ENCODE results near the gene SEPTIN8. TPM values are rescaled to one million over a fixed set of nuclear protein-coding genes. Genes with fewer than 3 reads are reported as not detected.
A peak's percentile ranks its signal among the peaks of the same experiment; 100 is the strongest.

The SEPTIN8 gene
- total RNA-seq, 1 donor from 2014 or later: 28.1 TPM

- DNase-seq (ENCODE audit: low spot score in 2 of 2) (no peak), FAIRE-seq (no peak)
These were observed 8.8 kb upstream of the SEPTIN8 start for GRCh38 chr5:132785864-132786263.

GRCh38 chr5:132785365-132785764 lies 8.3 kb upstream of the SEPTIN8 start:
- no peak for FAIRE-seq
- DNase-seq (ENCODE audit: low spot score in 2 of 2): no peak

GRCh38 chr5:132782101-132782500 lies 5.1 kb upstream of the SEPTIN8 start:
- FAIRE-seq: no peak
- DNase-seq (ENCODE audit: low spot score in 2 of 2): no peak

- DNase-seq (ENCODE audit: low spot score in 2 of 2) (no peak), FAIRE-seq (no peak)
These were observed 4.0 kb upstream of the SEPTIN8 start for GRCh38 chr5:132781029-132781428.

- DNase-seq (ENCODE audit: low spot score in 2 of 2) (no peak), FAIRE-seq (no peak)
These were observed 3.5 kb upstream of the SEPTIN8 start for GRCh38 chr5:132780577-132780976.

- FAIRE-seq (peak; percentile 59), DNase-seq (ENCODE audit: low spot score in 2 of 2) (no peak)
These were observed 2.9 kb upstream of the SEPTIN8 start for GRCh38 chr5:132779961-132780360.

- FAIRE-seq (no peak), DNase-seq (ENCODE audit: low spot score in 2 of 2) (no peak)
These were observed 1.8 kb upstream of the SEPTIN8 start for GRCh38 chr5:132778856-132779255.

GRCh38 chr5:132778129-132778528 lies 1.1 kb upstream of the SEPTIN8 start:
- DNase-seq (ENCODE audit: low spot score in 2 of 2): no peak
- no peak for FAIRE-seq

- FAIRE-seq (no peak), DNase-seq (ENCODE audit: low spot score in 2 of 2) (no peak)
These were observed 166 bp downstream of the SEPTIN8 start for GRCh38 chr5:132776938-132777208.

- peak in 1 of 2 donors; percentile 69 for DNase-seq (ENCODE audit: low spot score in 2 of 2)
- FAIRE-seq: no peak
These were observed 705 bp downstream of the SEPTIN8 start for GRCh38 chr5:132776131-132776937.

- no peak for FAIRE-seq
- DNase-seq (ENCODE audit: low spot score in 2 of 2): no peak
These were observed 1.5 kb downstream of the SEPTIN8 start for GRCh38 chr5:132775476-132775961.

- no peak for FAIRE-seq
- no peak for DNase-seq (ENCODE audit: low spot score in 2 of 2)
These were observed 2.1 kb downstream of the SEPTIN8 start for GRCh38 chr5:132774896-132775295.

GRCh38 chr5:132774406-132774805 lies 2.6 kb downstream of the SEPTIN8 start:
- DNase-seq (ENCODE audit: low spot score in 2 of 2) (no peak), FAIRE-seq (no peak)

GRCh38 chr5:132773601-132774355 lies 3.3 kb downstream of the SEPTIN8 start:
- DNase-seq (ENCODE audit: low spot score in 2 of 2): no peak
- FAIRE-seq: no peak

GRCh38 chr5:132773114-132773513 lies 3.9 kb downstream of the SEPTIN8 start:
- DNase-seq (ENCODE audit: low spot score in 2 of 2) (no peak), FAIRE-seq (no peak)

- FAIRE-seq (no peak), DNase-seq (ENCODE audit: low spot score in 2 of 2) (no peak)
These were observed 4.6 kb downstream of the SEPTIN8 start for GRCh38 chr5:132772291-132773070.

GRCh38 chr5:132771503-132771998 lies 5.5 kb downstream of the SEPTIN8 start:
- DNase-seq (ENCODE audit: low spot score in 2 of 2): no peak
- FAIRE-seq: no peak

- no peak for DNase-seq (ENCODE audit: low spot score in 2 of 2)
- no peak for FAIRE-seq
These were observed 6.4 kb downstream of the SEPTIN8 start for GRCh38 chr5:132770476-132771159.

- FAIRE-seq (no peak), DNase-seq (ENCODE audit: low spot score in 2 of 2) (no peak)
These were observed 8.6 kb downstream of the SEPTIN8 start for GRCh38 chr5:132768485-132768868.

- FAIRE-seq (no peak), DNase-seq (ENCODE audit: low spot score in 2 of 2) (no peak)
These were observed 9.9 kb downstream of the SEPTIN8 start for GRCh38 chr5:132767150-132767549.

GRCh38 chr5:132766806-132767055 lies 10.3 kb downstream of the SEPTIN8 start:
- no peak for FAIRE-seq
- no peak for DNase-seq (ENCODE audit: low spot score in 2 of 2)

Measured in frontal cortex (tissue), 4 donors.